Measurements from ENCODE around the gene AFG1L.
"Not testable (repeated sequence)": the region's sequence is repeated elsewhere in the genome, so short reads cannot be mapped to it uniquely, and the experiment has no call there.

AFG1L gene

GRCh38 chr6:108355120-108355519, 60.3 kb downstream of the AFG1L start:
- DNase-seq, result no peak

GRCh38 chr6:108355890-108356289, 61.0 kb downstream of the AFG1L start:
- DNase-seq, result no peak

GRCh38 chr6:108359901-108360882, 65.3 kb downstream of the AFG1L start:
- no peak for DNase-seq

DNA sequence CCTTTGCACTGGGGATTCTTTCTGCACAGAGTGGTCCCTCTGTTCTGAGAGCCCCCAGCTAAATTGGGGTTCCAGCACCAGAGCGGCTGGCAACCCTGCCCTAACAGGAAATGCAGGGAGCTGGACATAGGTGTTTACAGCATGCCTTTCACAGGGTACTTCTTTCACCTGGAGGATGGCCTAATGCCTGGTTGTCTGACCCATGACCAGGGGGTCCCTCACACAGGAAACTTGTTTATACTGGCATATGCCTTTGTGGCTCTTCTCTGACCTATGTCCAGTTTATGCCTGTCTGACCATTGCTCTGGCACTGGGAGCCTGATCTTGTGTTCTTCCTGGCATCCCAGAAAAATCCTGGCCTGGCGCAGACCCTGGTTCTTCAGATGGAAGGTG, 66.1 kb downstream of the AFG1L start:
- no peak for DNase-seq

GRCh38 chr6:108361312-108361932, 66.6 kb downstream of the AFG1L start:
- no peak for DNase-seq

GRCh38 chr6:108362455-108362854, 67.6 kb downstream of the AFG1L start:
- no peak for DNase-seq

GRCh38 chr6:108363113-108363512, 68.3 kb downstream of the AFG1L start:
- DNase-seq, result no peak

DNA sequence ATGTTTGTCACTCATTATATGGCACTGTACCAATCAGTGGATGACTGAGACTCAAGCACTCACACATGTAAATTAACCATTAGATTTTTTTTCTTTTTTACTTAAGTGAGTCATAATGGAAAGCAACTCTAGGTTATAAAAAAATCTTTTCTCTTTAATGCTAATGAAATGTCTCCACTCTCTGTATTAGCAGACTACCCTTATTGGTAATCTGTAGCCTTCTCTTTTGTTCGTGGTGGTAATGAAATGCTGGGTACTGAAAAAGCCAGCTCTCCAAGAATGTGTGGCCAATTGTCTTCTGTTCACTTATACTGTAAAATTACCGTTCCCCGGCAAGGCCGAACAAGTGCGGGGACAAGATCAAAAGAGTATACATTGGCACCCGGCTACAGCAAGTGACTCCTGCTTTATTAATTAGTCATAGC, 69.0 kb downstream of the AFG1L start:
- no peak for DNase-seq

- no peak for DNase-seq
Observed at GRCh38 chr6:108364470-108364869, 69.6 kb downstream of the AFG1L start.

DNA sequence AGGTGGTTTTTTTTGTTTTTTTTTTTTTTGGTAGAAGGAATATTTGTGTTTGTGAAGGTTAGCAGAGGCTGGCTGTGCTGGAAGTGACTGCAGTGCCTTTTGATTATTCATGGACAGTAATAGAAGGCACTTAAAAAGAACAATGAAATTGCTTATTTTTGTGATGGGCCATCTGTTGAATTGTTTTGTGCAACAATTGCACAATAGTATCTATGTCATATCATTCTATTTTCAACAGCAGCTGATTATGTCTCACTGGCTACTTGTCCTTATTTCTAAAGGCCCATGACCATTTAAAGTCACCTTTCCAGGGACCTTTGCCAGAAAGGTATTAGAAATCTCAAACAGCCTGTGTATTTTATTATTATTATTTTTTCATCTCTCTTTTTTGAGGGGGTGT, 70.6 kb downstream of the AFG1L start:
- DNase-seq, result no peak

DNA sequence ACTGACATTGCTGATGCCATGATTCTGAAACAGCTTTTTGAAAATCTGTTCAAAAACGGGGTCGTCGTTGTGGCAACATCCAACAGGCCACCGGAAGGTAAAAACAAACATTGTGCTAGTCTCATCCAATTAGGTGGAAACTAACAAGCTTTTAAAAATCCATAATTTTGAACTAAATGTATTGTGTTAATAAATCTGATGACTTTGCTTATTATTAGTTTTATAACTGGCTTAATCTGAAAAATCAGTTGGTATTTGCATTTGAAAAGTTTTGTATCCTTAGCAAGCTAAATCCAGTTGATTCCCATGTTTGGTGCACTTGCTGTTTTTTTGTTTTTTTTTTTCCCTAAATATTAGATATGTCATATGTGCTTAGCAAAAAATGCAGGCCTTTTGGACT, 71.4 kb downstream of the AFG1L start:
- no peak for DNase-seq

DNA sequence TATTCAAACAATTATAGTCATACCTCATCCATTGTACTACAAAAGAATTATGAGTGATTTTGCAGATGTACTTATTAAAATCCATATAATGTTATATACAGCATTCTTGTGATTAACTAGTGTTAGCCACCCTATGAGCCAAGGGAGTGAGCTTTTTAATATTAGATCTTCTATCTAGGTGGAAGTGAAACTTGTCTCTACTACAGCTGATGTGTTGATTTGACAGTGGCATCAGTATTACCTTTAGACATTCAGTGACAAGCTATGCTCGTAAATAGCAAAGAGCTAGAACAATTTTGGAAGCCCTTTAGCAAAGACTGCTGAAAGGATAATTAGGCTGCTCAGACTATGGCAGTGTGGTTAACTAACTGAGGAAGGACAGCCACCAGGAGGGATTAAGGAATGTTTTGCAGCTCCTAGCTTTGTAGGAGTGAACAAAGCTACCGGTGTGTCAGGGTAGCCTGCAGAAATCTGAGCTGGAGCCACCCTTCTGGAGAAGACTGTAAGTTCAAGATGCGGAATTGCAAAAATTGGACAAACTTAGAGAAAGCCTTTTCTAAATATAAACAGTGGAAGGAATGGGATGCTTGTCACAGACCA, 73.7 kb downstream of the AFG1L start:
- no peak for DNase-seq

DNA sequence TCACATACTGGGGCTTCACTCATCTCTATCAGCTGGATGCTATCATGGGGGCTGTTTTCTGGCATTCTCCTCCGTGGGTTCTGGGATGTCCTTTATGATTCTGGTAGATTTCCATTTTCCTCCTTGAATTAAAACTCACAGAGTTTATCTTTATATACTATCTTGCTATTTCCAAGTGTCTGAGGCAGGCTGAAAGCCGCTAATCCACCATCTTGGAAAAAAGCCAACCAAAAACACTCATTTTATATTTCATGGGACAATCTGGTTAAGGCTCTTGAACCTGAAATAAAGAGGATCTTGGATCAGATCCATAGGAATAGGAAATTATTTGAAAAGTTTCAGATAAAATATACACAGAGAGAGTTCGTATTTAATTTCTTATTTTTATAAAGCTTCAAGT, 86.0 kb downstream of the AFG1L start:
- no peak for DNase-seq

- no peak for DNase-seq
Observed at GRCh38 chr6:108383981-108384380, 89.1 kb downstream of the AFG1L start.

GRCh38 chr6:108389190-108389589, 94.3 kb downstream of the AFG1L start:
- not testable (repeated sequence) for DNase-seq

GRCh38 chr6:108395297-108395696, 100.4 kb downstream of the AFG1L start:
- DNase-seq, result no peak

DNA sequence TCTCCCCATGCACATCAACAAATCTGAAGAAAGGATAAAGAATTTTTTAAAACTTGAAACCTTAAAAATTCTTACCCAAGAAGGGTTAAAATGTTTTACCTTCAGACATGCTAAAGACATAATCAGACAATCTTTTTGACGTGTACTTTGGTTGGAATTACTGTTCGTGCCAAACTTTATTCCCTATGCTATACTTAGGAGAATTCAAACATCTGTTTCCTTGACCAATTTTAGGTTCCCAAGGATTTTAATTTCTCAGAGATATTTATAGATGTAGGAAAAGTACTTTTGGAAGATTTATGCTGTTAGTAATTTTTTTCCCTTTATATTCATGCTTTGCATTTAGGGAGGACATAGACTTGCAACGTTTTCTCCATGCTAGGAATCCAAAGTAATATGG, 108.4 kb downstream of the AFG1L start:
- no peak for DNase-seq

- no peak for DNase-seq
Observed at GRCh38 chr6:108406943-108407342, 112.1 kb downstream of the AFG1L start.

GRCh38 chr6:108407904-108408827, 113.3 kb downstream of the AFG1L start:
- peak; percentile 26 for DNase-seq

- DNase-seq, result no peak
Observed at GRCh38 chr6:108408861-108409260, 114.0 kb downstream of the AFG1L start.

DNA sequence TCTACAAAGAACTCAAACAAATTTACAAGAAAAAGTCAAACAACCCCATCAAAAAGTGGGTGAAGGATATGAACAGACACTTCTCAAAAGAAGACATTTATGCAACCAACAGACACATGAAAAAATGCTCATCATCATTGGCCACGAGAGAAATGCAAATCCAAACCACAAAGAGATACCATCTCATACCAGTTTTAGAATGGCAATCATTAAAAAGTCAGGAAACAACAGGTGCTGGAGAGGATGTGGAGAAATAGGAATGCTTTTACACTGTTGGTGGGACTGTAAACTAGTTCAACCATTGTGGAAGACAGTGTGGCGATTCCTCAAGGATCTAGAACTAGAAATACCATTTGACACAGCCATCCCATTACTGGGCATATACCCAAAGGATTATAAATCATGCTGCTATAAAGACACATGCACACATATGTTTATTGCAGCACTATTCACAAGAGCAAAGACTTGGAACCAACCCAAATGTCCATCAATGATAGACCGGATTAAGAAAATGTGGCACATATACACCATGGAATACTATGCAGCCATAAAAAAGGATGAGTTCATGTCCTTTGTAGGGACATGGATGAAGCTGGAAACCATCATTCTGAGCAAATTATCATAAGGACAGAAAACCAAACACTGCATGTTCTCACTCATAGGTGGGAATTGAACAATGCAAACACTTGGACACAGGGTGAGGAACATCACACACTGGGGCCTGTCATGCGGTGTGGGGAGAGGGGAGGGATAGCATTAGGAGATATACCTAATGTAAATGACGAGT, 121.4 kb downstream of the AFG1L start:
- not testable (repeated sequence) for DNase-seq

DNA sequence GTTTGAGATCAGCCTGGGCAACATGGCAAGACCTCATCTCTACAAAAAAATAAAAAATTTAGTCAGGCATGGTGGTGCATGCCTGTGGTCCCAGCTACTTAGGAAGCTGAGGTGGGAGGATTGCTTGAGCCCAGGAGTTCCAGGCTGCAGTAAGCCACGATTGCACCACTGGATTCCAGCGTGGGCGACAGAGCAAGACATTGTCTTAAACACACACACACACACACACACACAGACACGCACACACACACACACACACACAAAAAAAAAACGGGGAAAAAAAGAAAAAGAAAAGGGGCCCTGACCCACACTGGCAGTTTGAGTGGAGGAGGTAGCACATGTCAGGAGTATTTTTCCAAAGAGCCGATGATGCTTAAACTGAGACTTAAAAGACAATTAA, 122.2 kb downstream of the AFG1L start:
- no peak for DNase-seq

Data from DMS 273 treated with DMSO at 0.1 percent for 48 hours (cell line).